NCI-H446 (cell line): ENCODE measurements around the gene ALKBH6.
"Not testable (repeated sequence)": the region's sequence is repeated elsewhere in the genome, so short reads cannot be mapped to it uniquely, and the experiment has no call there.

Experiments used
- DNase-seq, 2 experiments: peaks; one replicate each; lab custom pipeline; 2025; lab: John Stamatoyannopoulos, UW

The ALKBH6 gene

GRCh38 chr19:35992907-35993765 is 20.9 kb downstream of the ALKBH6 start:
- no peak for DNase-seq

- no peak for DNase-seq
These were observed 22.1 kb downstream of the ALKBH6 start for GRCh38 chr19:35991731-35992450.

- no peak for DNase-seq
These were observed 23.0 kb downstream of the ALKBH6 start for GRCh38 chr19:35990771-35991730.

GRCh38 chr19:35990156-35990555 is 23.9 kb downstream of the ALKBH6 start:
- no peak for DNase-seq

DNA sequence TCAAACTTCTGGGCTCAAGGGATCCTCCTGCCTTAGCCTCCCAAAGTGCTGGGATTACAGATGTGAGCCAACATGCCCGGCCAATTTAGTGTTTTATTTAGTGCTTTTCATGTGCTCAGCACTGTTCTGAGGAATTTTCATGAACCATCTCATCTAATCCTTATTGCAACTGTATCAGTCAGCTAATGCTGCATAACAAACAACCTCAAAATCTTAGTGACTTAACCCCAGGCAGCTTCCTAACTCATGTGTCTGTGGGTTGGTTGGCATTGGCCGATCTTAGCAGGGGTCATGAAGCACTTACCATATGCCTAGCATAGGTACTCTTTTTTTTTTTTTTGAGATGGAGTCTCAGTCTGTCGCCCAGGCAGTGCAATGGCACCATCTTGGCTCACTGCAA is 25.2 kb downstream of the ALKBH6 start:
- DNase-seq, result no peak

DNA sequence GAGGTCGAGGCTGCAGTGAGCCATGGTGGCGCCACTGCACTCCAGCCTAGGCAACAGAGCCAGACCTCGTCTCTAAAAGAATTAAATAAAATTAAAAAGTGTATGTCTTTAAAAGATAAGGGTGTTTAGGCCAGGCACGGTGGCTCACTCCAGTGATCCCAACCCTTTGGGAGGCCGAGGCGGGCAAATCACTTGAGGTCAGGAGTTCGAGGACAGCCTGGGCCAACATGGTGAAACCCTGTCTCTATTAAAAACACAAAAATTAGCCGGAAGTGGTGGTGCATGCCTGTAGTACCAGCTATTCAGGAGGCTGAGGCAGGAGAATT is 26.5 kb downstream of the ALKBH6 start:
- no peak for DNase-seq

DNA sequence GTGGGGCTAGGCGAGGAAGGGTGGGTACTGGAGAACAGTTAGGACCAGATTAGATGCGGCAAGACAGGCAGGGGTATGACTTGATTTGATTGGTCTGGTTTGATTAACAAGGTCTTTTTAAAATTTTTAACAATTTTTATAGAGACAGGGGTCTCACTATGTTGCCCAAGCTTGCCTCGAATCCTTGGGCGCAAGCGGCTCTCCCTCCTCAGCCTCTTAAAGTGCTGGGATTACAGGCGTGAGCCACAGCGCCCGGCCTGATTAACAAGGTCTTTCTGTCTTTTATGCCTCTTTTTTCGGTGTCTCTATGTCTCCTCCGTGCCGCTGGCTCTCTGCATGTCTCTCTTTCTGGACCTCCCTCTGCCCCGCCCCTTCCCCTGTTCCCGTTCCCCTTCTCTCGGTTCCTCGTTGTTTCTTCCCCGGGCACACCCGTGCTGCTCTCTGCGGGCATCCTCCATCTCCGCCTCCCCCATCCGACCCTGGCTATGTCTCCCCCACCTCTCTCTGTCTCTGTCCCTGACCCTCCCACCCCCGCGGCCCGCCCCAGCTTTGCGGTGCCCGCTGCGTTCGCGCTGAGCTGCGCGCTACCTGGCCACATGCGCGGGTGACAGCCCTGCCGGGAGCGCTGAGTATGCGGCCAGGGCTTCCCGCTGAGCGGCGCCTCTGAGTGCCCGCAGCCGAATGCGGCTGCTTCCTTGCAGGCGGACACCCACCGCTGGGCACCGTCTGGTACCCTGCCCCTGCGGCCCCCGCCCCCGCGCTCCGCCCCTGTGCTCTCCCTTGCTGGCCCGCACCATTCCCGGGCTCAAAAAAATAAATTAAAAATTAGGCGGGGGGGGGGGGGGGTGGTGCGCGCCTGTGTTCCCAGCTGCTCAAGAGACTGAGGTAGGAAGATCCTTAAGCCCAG is 27.1 kb downstream of the ALKBH6 start:
- peak in 1 of 2 experiments; percentile 62 for DNase-seq

DNA sequence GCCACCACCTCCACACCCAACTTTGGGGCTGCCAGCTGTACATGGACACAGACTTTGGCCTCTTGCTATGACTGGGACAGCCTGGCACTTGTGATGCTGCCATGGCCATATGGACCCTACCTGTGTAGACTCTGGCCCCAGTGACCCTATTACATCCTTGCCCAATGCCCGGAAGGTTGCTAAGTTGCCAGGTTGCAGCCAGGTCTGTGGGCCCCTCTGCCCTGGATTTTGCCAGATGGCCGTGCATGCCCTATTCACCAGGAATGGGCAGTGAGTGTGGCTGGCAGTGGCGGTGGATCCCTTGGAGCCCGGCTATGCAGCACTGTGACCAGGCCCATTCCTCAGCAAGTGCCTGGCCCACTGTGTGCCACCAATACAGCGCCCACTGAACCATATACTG is 27.9 kb downstream of the ALKBH6 start:
- DNase-seq, result no peak

- DNase-seq, result no peak
These were observed 30.8 kb downstream of the ALKBH6 start for GRCh38 chr19:35983177-35983576.

- DNase-seq, result not testable (repeated sequence)
These were observed 33.0 kb downstream of the ALKBH6 start for GRCh38 chr19:35980997-35981396.

GRCh38 chr19:35978832-35979365 is 35.1 kb downstream of the ALKBH6 start:
- DNase-seq, result no peak

DNA sequence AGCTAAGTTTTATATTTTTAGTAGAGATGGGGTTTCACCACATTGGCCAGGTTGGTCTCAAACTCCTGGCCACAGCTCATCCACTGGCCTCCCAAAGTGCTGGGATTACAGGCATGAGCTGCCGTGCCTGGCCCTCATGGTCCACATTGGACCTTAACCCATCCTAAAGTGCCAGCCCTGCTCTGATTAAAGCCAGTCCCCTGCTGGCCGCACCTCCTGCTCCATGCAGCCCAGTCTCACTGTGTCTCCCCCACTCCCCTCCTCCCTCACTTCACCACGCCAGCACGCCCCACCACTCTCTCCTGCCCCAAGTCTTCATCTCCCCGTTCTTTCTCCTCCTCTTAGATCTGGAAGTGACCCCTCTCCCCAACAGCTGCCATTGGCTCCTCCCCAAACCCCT is 35.7 kb downstream of the ALKBH6 start:
- no peak for DNase-seq

GRCh38 chr19:35977446-35978222 is 36.4 kb downstream of the ALKBH6 start:
- DNase-seq, result peak; percentile 44 to 90

GRCh38 chr19:35975608-35976214 is 38.3 kb downstream of the ALKBH6 start:
- DNase-seq, result no peak

DNA sequence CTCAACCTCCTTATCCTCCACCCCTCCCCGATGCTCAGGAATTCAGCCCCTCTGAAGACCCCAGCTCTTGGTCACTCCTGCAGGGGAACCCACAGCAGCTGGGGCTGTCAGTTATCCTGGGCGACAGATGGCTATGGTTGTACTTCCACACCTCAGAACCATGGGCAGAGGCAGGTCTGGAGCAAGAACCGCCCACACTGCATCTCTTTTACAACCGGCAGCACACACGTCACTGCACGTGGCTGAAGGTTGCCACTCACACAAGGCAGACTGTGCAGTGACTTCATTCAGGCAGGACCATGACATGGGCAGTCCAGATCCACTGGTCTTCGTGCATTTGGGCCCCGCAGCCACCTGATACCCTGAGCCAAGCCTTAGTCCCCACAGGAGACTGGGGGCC is 40.5 kb downstream of the ALKBH6 start:
- no peak for DNase-seq

- DNase-seq, result no peak
These were observed 47.2 kb downstream of the ALKBH6 start for GRCh38 chr19:35966771-35967170.

GRCh38 chr19:35963514-35963913 is 50.5 kb downstream of the ALKBH6 start:
- no peak for DNase-seq

GRCh38 chr19:35960432-35960972 is 53.5 kb downstream of the ALKBH6 start:
- no peak for DNase-seq

DNA sequence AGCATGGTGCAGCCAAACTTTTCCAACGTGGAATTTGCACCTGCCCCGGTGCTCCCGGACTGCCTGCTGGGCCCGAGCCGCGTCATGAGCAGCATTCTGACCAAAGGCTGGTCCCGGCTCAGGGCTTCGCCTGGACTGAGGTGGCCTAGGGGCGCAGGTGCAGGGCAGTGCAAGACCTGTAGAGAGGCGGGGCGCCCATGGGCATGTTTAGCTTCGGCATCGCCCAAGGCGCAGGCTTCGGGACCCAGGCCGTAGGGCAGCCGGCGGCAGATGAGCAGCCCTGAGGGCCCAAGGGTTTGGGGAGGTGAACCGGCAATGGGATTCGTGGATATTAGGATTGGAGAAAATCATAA is 54.1 kb downstream of the ALKBH6 start:
- no peak for DNase-seq
